ENCODE results near the gene FAM219B. TPM values are rescaled to one million over a fixed set of nuclear protein-coding genes. Genes with fewer than 3 reads are reported as not detected.
A peak's percentile ranks its signal among the peaks of the same experiment; 100 is the strongest.

FAM219B gene
- total and polyA plus RNA-seq, 8 donors, result 59.2 to 84.7 (median 61.8) TPM

- peaks cover 0 to 24% of the 10 kb centered on the region in 2 donors for H3K4me1 ChIP-seq
- DNase-seq (no peak), ATAC-seq (no peak)
- no peaks in the 10 kb centered on the region for H3K27me3 ChIP-seq
- H3K27ac ChIP-seq, result no peak overlapping the region
- peaks cover 0 to 3% of the 10 kb centered on the region in 2 donors for H3K9me3 ChIP-seq
- intact Hi-C loops (cut with DNase I), result no loop called here
- H3K4me3 ChIP-seq, result no peak overlapping the region
- no peak for TF ChIP-seq CTCF (IDR thresholded peaks at IDR 0.05)
- no peaks in the 10 kb centered on the region for H3K36me3 ChIP-seq
Measured at GRCh38 chr15:74885461-74885860, 21.2 kb downstream of the FAM219B start.

- DNase-seq, result no peak
- no peaks in the 10 kb centered on the region for H3K36me3 ChIP-seq
- H3K4me1 ChIP-seq, result peaks cover 0 to 21% of the 10 kb centered on the region in 2 donors
- ATAC-seq, result no peak
- intact Hi-C loops (cut with DNase I), result no loop called here
- TF ChIP-seq CTCF (IDR thresholded peaks at IDR 0.05), result no peak
- H3K9me3 ChIP-seq, result peaks cover 0 to 3% of the 10 kb centered on the region in 2 donors
- H3K27me3 ChIP-seq, result no peaks in the 10 kb centered on the region
- H3K4me3 ChIP-seq, result no peak overlapping the region
- H3K27ac ChIP-seq, result no peak overlapping the region
Measured at GRCh38 chr15:74884428-74885223, 22.0 kb downstream of the FAM219B start.

- intact Hi-C loops (cut with DNase I), result no loop called here
- Histone ChIP-seq H3K36me3 (no peaks in the 10 kb centered on the region), H3K9me3 (peaks cover 0 to 3% of the 10 kb centered on the region in 2 donors), H3K4me1 (peaks cover 0 to 8% of the 10 kb centered on the region in 2 donors), H3K27me3 (no peaks in the 10 kb centered on the region), H3K4me3 (no peak overlapping the region), H3K27ac (no peak overlapping the region)
- TF ChIP-seq CTCF (IDR thresholded peaks at IDR 0.05), result no peak
- DNase-seq, result no peak
- no peak for ATAC-seq
Measured at GRCh38 chr15:74882528-74882927, 24.1 kb downstream of the FAM219B start.

GRCh38 chr15:74878273-74878672, 28.4 kb downstream of the FAM219B start:
- TF ChIP-seq CTCF (IDR thresholded peaks at IDR 0.05), result no peak
- intact Hi-C loops (cut with DNase I), result no loop called here
- Histone ChIP-seq H3K27me3 (no peaks in the 10 kb centered on the region), H3K4me3 (no peak overlapping the region), H3K27ac (no peak overlapping the region), H3K4me1 (peaks cover 0 to 6% of the 10 kb centered on the region in 2 donors), H3K36me3 (no peaks in the 10 kb centered on the region), H3K9me3 (peaks cover 0 to 3% of the 10 kb centered on the region in 2 donors)
- ATAC-seq (no peak), DNase-seq (no peak)

- peak overlapping the region; percentile 90 to 96 for H3K27ac ChIP-seq
- H3K36me3 ChIP-seq, result no peaks in the 10 kb centered on the region
- intact Hi-C loops (cut with DNase I), result no loop called here
- H3K9me3 ChIP-seq, result no peaks in the 10 kb centered on the region
- ATAC-seq (peak; percentile 5), DNase-seq (no peak)
- peaks cover 35 to 44% of the 10 kb centered on the region in 2 donors for H3K4me1 ChIP-seq
- no peaks in the 10 kb centered on the region for H3K27me3 ChIP-seq
- peak overlapping the region; percentile 52 to 78 for H3K4me3 ChIP-seq
- TF ChIP-seq CTCF (IDR thresholded peaks at IDR 0.05), result no peak
Measured at GRCh38 chr15:74873756-74874424, 32.8 kb downstream of the FAM219B start.

Data from left lung (tissue), 10 donors.